Epithelial cell of prostate (primary cell): ENCODE measurements around the gene MBP.

Experiments used
- DNase-seq: peaks from one replicate; pipeline ENCODE4 v3.0.0-alpha.2; 2011; ENCODE audit warnings: low read depth, low spot score
- H3K27ac ChIP-seq: fragments of 450-650 bp; 2 replicates; pipeline ENCODE4 v1.5.1; 2017; ENCODE audit warnings: mild to moderate bottlenecking

The MBP gene

GRCh38 chr18:77116201-77117080, 16.1 kb downstream of the MBP start:
- H3K27ac ChIP-seq = no peak overlapping the region
- no peak for DNase-seq

DNA sequence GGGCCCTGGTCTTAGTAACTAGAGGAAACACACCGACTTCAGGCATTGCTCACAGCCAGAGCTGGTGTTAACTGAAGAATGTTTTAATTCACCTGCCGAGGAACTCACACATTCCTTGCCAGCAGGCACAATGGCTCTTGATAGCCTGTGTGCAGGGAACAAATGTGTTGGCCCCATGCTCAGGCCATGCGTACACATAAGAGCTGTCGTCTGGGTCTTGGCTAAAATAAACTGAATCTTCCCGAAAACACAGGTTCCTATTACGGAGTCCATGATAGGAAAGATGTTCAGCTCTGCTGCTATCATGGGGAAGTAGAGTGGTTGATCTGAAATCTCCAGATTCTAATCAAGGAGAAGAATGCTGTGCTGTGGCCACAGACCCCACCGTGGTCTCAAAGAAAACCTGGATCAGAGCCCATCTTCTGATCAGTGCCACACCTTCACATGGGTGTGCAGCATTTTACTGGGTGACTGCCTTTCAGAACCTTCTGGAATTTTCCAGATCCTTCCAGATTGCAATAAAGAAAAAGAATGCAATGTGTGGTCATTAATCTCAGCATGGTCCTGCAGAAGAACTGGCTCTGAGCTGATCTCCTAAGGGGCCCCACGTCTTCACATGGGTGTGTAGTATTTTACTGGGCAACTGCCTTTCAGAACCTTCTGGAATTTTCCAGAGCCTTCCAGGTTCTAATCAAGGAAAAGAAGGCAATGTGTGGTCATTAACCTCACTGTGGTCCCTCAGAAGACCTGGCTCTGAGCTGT, 17.2 kb downstream of the MBP start:
- H3K27ac ChIP-seq = peak overlapping the region; percentile 83
- DNase-seq = no peak

GRCh38 chr18:77114415-77115191, 18.0 kb downstream of the MBP start:
- DNase-seq = peak; percentile 98
- H3K27ac ChIP-seq = peak overlapping the region; percentile 83

DNA sequence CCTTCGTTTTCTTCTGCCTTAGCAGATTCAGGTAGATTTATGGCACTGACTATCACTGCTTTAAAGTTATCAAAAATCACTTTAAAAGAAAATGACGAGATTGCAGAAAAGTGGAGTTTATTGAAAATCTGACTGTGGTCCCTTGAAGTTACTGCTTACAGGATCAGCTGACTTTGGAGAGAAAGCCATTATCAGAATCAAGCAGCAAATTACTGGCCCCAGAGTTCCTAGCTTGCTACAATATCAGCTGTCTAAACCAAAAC, 18.5 kb downstream of the MBP start:
- H3K27ac ChIP-seq = peak overlapping the region; percentile 83

DNA sequence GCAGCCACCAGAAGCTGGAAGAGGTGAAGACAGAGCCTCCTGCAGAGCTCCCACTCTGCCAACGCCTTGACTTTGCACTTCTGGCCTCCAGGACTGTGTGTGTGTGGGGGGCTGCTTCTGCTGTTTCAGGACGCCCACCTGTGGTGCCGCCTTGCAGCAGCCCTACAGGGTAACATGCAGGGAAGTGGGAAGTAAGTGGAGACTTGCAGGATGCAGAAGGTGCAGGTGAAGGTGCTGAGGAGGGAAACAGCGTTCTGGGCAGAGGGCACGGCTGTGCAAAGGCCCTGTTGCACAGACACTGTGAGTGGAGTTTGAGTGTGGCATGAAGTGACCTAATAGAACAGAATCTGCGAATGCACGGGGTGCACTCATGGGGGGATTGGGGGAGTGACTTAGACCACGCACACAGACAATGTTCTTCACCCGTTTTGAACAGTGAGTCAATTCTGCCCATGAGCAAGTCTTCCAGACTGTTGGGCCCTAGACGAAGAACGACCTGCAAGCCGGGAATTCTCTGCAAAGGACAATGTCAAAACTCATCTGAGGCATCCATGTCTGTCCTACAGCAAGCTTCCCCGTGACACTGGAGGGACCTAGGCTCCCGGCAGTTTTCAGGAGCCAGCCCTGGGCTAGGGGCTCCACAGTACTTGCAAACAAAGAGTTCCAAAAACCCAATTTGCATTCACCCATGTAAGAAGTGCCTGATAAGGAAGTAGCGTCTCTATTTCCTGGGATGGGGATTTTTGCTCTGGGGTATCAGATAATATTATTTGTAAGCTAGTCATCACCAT, 19.0 kb downstream of the MBP start:
- DNase-seq = no peak
- peak overlapping the region; percentile 83 for H3K27ac ChIP-seq

More for the DNA sequence above, 18.5 kb downstream of the MBP start:
- no peak for DNase-seq

DNA sequence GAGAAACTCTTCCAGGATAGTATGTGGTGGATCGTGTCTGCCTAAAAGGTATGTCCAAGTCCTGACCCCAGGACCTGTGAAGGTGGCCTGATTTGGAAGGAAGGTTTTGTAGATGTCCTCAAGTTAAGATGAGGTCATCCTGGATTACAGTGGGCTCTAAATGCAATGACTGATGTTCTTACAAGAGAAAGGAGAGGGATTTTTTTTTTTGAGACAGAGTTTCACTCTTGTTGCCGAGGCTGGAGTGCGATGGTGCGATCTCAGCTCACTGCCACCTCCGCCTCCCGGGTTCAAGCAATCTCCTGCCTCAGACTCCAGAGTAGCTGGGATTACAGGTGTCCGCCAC, 19.9 kb downstream of the MBP start:
- no peak for DNase-seq
- H3K27ac ChIP-seq = no peak overlapping the region

DNA sequence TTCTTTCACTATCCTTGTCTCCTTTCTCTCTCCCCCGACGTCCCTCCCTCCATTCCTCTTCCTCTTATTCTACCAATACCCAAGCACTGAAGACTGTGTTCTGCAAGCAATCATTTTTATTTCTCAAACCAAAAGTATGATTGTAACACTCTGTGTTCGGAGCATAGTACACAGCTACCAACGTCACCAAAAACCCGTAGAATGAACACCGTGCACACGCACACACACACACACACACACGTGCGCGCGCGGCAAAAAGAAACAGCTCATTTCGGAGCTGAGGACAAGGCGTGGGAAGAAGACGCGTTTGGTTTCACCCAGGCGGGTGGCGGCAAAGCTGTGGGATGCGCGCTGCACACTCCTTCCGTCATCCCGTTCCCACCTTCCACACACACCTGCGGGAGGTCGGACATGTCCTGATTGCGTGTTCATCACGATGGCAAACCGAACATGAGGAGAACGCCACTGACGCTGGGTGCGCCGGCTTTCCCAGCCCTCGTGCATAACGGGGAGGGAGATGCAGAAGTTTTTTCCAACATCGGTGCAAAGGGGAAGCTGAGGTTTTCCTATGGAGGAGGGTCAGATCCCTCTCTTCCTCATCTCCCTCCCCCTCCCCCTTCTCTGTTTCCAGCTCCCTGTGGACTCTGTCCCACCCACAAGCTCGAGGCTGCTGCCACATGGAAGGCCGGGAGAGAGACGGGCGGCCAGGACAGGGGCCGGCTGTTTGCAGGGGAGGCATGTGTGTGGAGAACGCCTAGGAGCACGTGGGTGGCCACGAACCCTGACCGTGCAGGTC, 20.4 kb downstream of the MBP start:
- DNase-seq = no peak
- H3K27ac ChIP-seq = no peak overlapping the region

GRCh38 chr18:77111449-77111848, 21.1 kb downstream of the MBP start:
- no peak overlapping the region for H3K27ac ChIP-seq
- no peak for DNase-seq

DNA sequence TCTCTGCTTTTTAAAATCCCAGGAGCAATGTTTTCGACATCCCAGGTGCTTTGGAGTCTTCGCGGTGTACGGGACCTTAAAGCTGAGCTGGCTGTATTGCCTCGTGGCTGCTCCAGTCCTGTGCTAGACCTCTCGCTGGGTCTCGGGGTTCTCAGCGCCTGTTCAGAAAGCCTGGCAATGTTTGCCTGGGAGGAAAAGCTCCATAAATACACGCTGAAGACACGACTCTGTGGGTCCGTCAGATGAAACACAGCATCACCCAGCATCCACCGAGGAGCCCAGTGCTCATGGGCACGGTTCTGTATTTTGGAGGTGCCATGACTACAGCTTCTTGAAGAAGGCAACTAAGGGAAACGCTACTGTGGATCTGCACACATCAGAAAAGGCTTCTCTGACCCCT, 21.6 kb downstream of the MBP start:
- no peak for DNase-seq
- no peak overlapping the region for H3K27ac ChIP-seq

- H3K27ac ChIP-seq = no peak overlapping the region
- DNase-seq = no peak
These were observed 22.2 kb downstream of the MBP start for GRCh38 chr18:77110400-77110799.

DNA sequence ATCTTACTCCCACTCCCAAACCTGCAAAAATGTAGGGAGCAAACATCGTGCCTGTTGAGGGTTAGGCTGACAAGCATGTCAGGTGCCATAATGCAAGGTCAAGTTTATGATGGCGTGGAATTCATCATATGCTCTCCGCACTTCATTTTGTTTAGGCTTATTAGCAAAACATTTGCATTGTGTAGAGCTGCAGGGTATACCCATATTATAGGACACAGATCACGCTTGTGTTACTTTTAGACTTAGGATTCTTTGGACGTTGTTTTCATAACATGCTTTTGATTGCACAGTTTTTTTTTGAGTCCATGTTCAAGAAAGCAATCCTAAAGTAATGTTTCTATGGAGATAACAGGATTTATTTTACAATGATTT, 22.9 kb downstream of the MBP start:
- DNase-seq = no peak
- H3K27ac ChIP-seq = no peak overlapping the region

DNA sequence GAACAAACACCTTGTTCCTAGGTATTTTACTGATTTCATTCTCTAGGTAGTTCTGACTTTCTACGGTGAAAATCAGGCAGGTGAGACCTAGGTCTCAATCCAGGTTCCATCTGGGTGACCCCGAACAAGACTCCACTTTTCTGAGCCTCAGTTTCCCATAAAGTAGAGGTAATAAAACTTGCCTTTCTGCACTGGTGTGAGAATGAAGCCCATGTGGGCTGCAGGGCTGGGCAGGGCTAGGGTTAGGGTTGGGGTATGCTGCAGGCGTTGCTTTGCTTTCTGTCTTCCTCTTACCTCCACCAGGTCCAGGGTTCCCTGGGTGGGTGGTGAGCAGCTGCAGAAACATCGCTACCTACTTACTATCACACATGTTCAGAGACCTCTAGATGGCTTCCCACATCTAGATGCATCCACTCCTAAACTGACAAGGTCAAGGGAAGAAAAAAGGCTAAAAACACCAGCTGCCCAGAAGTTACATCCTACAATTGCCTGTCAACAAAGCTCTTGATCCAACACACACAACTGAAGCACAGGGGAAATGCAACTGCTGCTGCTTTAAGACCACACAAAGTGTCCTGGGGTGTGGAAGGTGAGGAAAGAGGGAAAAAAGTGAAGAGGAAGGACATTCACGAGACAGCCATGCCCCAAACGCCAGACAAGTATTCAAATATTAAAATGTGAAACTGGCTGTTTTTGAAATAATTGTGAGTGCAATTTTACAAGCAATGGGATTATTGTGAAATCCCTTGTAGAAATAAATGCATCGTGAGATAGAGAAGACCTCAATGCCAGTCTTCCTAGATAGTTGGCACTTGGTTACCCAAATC, 23.5 kb downstream of the MBP start:
- no peak overlapping the region for H3K27ac ChIP-seq
- no peak for DNase-seq

DNA sequence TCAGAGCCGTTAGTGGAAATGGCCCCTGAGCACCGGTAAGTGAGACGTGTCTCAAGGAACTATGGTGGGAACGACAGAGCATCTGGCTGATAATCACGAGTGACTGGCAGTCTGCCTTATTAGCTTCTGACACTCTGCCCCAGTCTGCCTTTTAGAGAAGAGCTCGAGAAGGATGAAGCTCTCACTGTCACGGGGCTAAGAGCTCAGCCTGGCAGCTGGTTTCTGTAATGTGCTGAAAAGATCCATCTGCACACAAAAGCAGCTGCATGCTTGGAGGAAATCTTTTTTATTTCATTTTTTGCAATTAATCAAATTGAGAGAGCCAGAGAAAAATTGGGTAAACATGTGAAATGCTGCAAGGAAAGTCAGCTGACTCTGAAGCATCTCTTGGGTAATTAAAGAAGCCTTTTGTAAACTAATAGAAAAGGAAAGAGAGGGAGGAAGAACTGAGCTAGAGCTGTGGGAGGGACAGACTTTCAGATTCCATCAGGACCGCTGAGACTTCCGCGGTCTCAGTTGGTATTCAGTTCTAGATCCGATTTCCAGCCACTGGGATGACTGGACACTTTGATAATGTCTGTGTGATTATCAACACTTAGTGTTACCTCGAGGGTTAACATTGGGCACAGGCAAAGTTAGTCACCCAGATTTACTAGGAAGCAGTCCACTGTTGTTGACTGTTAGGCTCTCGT, 24.4 kb downstream of the MBP start:
- H3K27ac ChIP-seq = no peak overlapping the region
- DNase-seq = no peak

- no peak overlapping the region for H3K27ac ChIP-seq
- DNase-seq = no peak
These were observed 25.3 kb downstream of the MBP start for GRCh38 chr18:77107292-77107691.

GRCh38 chr18:77106331-77106730, 26.3 kb downstream of the MBP start:
- H3K27ac ChIP-seq = no peak overlapping the region

GRCh38 chr18:77105680-77106079, 26.9 kb downstream of the MBP start:
- no peak overlapping the region for H3K27ac ChIP-seq
- DNase-seq = no peak

More at GRCh38 chr18:77106331-77106730, 26.3 kb downstream of the MBP start:
- DNase-seq = no peak

DNA sequence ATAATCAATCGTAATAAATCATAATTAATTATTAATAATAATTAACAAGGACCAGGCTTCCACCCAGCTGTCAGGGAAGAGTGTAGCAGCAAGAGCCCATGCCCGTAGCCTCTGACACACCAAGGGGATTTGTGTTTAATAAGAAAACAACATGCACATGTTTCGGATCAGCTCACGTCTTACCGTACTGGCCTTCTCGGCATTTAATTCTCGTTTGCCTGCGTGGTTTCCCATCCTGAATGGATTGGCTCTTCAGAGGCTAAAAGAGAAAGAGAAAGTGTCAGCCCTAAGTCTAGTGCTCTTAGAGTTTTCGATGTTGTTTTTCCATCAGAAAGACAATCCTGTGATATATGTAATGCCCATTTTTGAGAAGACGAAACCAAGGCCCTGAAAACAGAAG, 27.6 kb downstream of the MBP start:
- H3K27ac ChIP-seq = no peak overlapping the region
- no peak for DNase-seq

GRCh38 chr18:77103991-77104531, 28.5 kb downstream of the MBP start:
- DNase-seq = no peak
- peak overlapping the region; percentile 99 for H3K27ac ChIP-seq
